HCT116 (cell line): ENCODE measurements around the gene TOX2. TPM values are rescaled to one million over a fixed set of nuclear protein-coding genes. Genes with fewer than 3 reads are reported as not detected.

Experiments used
- ATAC-seq: fragments of 200-7000 bp; cut with Tn5 transposase; 2 replicates; pipeline ENCODE4 v1.9.1; 2020; ENCODE audit warnings: mild to moderate bottlenecking, moderate library complexity
- BruUV-seq: library from RNA; stranded (reverse); fragments of 400-500 nt; replicated peaks from 2 replicates; lab custom pipeline; 2021; lab: Mats Ljungman, UMichigan
- CTCF ChIA-PET: fragments of 300-600 bp; sonication (Branson Sonifier 250); formaldehyde crosslinking; loops from one replicate; lab custom pipeline; 2021; ENCODE audit warnings: antibody characterized with exemption; lab: Charles Lee
- POLR2A ChIA-PET: fragments of 300-600, 350-600 bp; sonication (Branson Sonifier 250); formaldehyde crosslinking; loops from one replicate; lab custom pipeline; 2021; ENCODE audit warnings: antibody characterized with exemption; lab: Charles Lee
- RAD21 ChIA-PET, 2 experiments: fragments of 300-600 bp; sonication (Branson Sonifier 250); formaldehyde crosslinking; loops; one replicate each; lab custom pipeline; 2023; ENCODE audit warnings: low total read pairs in 2 of 2; ENCODE audit not compliant: uncharacterized antibody in 2 of 2, unreplicated experiment in 2 of 2, low non-redundant PET in 1 of 2; lab: Charles Lee
- DNase-seq: peaks from one replicate; pipeline ENCODE4 v3.0.0-alpha.2; 2010; ENCODE audit warnings: low read depth, low spot score
- H2AFZ ChIP-seq: fragments of 200-600 bp; shearing (Covaris generic), sonication (generic); 2 replicates; pipeline ENCODE4 v1.6.1; 2017; ENCODE audit warnings: low read depth, mixed run types, mixed read lengths, antibody characterized with exemption, low read length; ENCODE audit not compliant: poor library complexity, severe bottlenecking
- H3K27ac ChIP-seq: 2 replicates; pipeline ENCODE4 v1.5.1; 2012; ENCODE audit warnings: low read depth, low read length
- H3K27me3 ChIP-seq: fragments of 200-600 bp; sonication (generic); 2 replicates; pipeline ENCODE4 v1.6.1; 2016; ENCODE audit warnings: mixed run types, low read length, mixed read lengths; ENCODE audit not compliant: insufficient read depth
- H3K36me3 ChIP-seq, 2 experiments: fragments of 200-500 bp in 1 of 2; fragments of 200-600 bp in 1 of 2; sonication (Bioruptor generic) in 1 of 2; sonication (generic) in 1 of 2; 2 replicates each; pipeline versions ENCODE4 v1.5.1 to v1.6.1; 2014 to 2016; ENCODE audit warnings: low read length in 2 of 2, inconsistent platforms in 1 of 2, mixed read lengths in 1 of 2, mixed run types in 1 of 2; ENCODE audit not compliant: insufficient read depth in 2 of 2, control insufficient read depth in 1 of 2
- H3K4me1 ChIP-seq, 2 experiments: fragments of 200-600 bp in 1 of 2; sonication (generic) in 1 of 2; 2 replicates each; pipeline versions ENCODE4 v1.5.1 to v1.6.1; 2012 to 2017; ENCODE audit warnings: low read length in 2 of 2, inconsistent platforms in 1 of 2, mild to moderate bottlenecking in 1 of 2, mixed read lengths in 1 of 2, mixed run types in 1 of 2, moderate library complexity in 1 of 2; ENCODE audit not compliant: insufficient read depth in 2 of 2, control insufficient read depth in 1 of 2
- H3K4me2 ChIP-seq: fragments of 200-600 bp; sonication (generic); 2 replicates; pipeline ENCODE4 v1.6.1; 2017; ENCODE audit warnings: mixed run types, low read length, mixed read lengths
- H3K4me3 ChIP-seq, 2 experiments: fragments of 200-600 bp in 1 of 2; sonication (generic) in 1 of 2; replicated peaks in 1 of 2; 2 replicates each; pipeline ENCODE4 v1.5.1; 2011 to 2016; ENCODE audit warnings: low read length in 2 of 2, control low read depth in 1 of 2, low read depth in 1 of 2, mild to moderate bottlenecking in 1 of 2, mixed read lengths in 1 of 2, mixed run types in 1 of 2
- H3K79me2 ChIP-seq: fragments of 200-600 bp; sonication (generic); 2 replicates; pipeline ENCODE4 v1.6.1; 2017; ENCODE audit warnings: mild to moderate bottlenecking, mixed run types, low read length, moderate library complexity, mixed read lengths; ENCODE audit not compliant: insufficient read depth
- H3K9ac ChIP-seq: fragments of 200-600 bp; sonication (generic); 2 replicates; pipeline ENCODE4 v1.6.1; 2016; ENCODE audit warnings: low read length, mixed read lengths
- H3K9me2 ChIP-seq: fragments of 200-600 bp; sonication (generic), shearing (Covaris generic); 2 replicates; pipeline ENCODE4 v1.6.1; 2017; ENCODE audit warnings: mixed run types, mild to moderate bottlenecking, moderate library complexity; ENCODE audit not compliant: insufficient read depth
- H3K9me3 ChIP-seq, 2 experiments: fragments of 200-500 bp in 1 of 2; fragments of 200-600 bp in 1 of 2; sonication (Bioruptor generic) in 1 of 2; sonication (generic) in 1 of 2; 2 replicates each; pipeline ENCODE4 v1.6.1; 2014 to 2017; ENCODE audit warnings: low read length in 2 of 2, mixed read lengths in 2 of 2, inconsistent platforms in 1 of 2, low read depth in 1 of 2, mild to moderate bottlenecking in 1 of 2, mixed run types in 1 of 2, moderate library complexity in 1 of 2; ENCODE audit not compliant: control insufficient read depth in 1 of 2, insufficient read depth in 1 of 2
- H4K20me1 ChIP-seq: fragments of 200-600 bp; sonication (generic), shearing (Covaris generic); 2 replicates; pipeline ENCODE4 v1.6.1; 2017; ENCODE audit warnings: mixed run types, mild to moderate bottlenecking, moderate library complexity; ENCODE audit not compliant: insufficient read depth
- EGR1 ChIP-seq: IDR thresholded peaks from 2 replicates; pipeline ENCODE4 v1.6.1; 2012; ENCODE audit warnings: low read depth
- EZH2 ChIP-seq: fragments of 200-600 bp; sonication (generic); IDR thresholded peaks from 2 replicates; pipeline ENCODE4 v1.6.1; 2017; ENCODE audit warnings: antibody characterized with exemption, mixed run types
- EZH2phosphoT487 ChIP-seq: fragments of 200-600 bp; IDR thresholded peaks from 2 replicates; pipeline ENCODE4 v1.6.1; 2018; ENCODE audit warnings: antibody characterized with exemption, borderline replicate concordance
- SRF ChIP-seq: IDR thresholded peaks from 2 replicates; pipeline ENCODE4 v1.6.1; 2012; ENCODE audit warnings: low read depth
- TCF7L2 ChIP-seq: IDR thresholded peaks from 2 replicates; pipeline ENCODE4 v1.7.0; 2011; ENCODE audit warnings: borderline replicate concordance, inconsistent platforms; ENCODE audit not compliant: insufficient read depth, insufficient read length; ENCODE audit errors: extremely low read depth
- ZFX ChIP-seq: fragments of 450-650 bp; IDR thresholded peaks from 2 replicates; pipeline ENCODE4 v1.6.1; 2017
- ZNF274 ChIP-seq: fragments of 200-500 bp; sonication (Bioruptor generic); IDR thresholded peaks from 2 replicates; pipeline ENCODE4 v1.6.1; 2014; ENCODE audit warnings: mild to moderate bottlenecking, low read depth, low read length, inconsistent platforms
- intact Hi-C: fragments of 100-400 bp; cut with micrococcal nuclease; formaldehyde crosslinking; loops from 2 replicates; pipeline ENCODE4 v1.10.0; 2022
- total RNA-seq: library from RNA; stranded (reverse); gene quantifications from one replicate; pipeline ENCODE4 v1.2.1, GENCODE V29; 2021; ENCODE audit not compliant: unreplicated experiment
- TF ChIP-seq, protein P1 (sequence below), 3 experiments: fragments of 200-600 bp in 1 of 3; sonication (generic) in 1 of 3; IDR thresholded peaks in 2 of 3; conservative IDR thresholded peaks in 1 of 3; 2 replicates each; pipeline ENCODE4 v1.5.1; 2012 to 2017; ENCODE audit warnings: low read depth in 2 of 3, low read length in 2 of 3, antibody characterized with exemption in 1 of 3, borderline replicate concordance in 1 of 3, control low read depth in 1 of 3, mild to moderate bottlenecking in 1 of 3, mixed read lengths in 1 of 3, mixed run types in 1 of 3, moderate library complexity in 1 of 3; ENCODE audit not compliant: insufficient read depth in 1 of 3
- TF ChIP-seq, protein P2 (sequence below): IDR thresholded peaks from 2 replicates; pipeline ENCODE4 v1.6.1; 2012

TOX2 gene
- total RNA-seq, 1 experiment from 2014 or later = 39.6 TPM

DNA sequence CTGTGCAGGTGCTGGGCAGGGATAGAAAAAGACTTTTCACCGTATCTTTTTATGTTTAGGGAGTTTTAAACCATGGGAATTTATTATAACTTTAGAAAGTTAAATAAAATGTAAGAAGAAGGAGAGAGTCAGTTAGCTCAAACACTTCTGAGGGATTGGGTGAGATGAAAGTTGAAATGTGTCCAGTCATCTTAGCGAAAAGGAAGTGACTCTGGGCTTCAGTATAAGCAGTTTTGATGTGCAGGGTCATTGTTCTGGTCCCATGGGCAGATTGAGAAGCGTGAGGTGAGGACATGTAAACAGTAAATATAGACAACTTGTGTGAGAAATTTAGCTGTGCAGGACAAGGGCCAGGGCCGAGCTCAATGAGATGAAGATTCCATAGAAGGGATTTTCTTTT lies 66.9 kb downstream of the TOX2 start:
- Histone ChIP-seq H3K9me2 (no peaks in the 10 kb centered on the region), H3K9me3 (no peaks in the 10 kb centered on the region), H3K4me2 (no peak overlapping the region), H3K4me3 (no peak overlapping the region), H3K36me3 (no peaks in the 10 kb centered on the region), H3K79me2 (no peaks in the 10 kb centered on the region), H2AFZ (no peak overlapping the region), H3K27ac (no peak overlapping the region), H3K27me3 (no peaks in the 10 kb centered on the region), H3K9ac (no peak overlapping the region), H3K4me1 (peaks cover 5 to 35% of the 10 kb centered on the region in 2 experiments; a peak in 3 of 4 replicates), H4K20me1 (no peaks in the 10 kb centered on the region)
- no TSS peak for BruUV-seq
- DNase-seq = no peak
- ChIA-PET POLR2A (interaction anchor here (0.9 kb wide), 1 partner anchor 20 kb away, joined by 3 read pairs; no protein-coding TSS in a partner anchor), RAD21 (no interaction called here), CTCF (interaction anchor here (0.9 to 2.7 kb wide), 6 partner anchors 17 to 533 kb away, joined by 3 to 10 read pairs (median 4); no protein-coding TSS in a partner anchor)
- intact Hi-C loops = no loop called here
- TF ChIP-seq, protein P1, sequence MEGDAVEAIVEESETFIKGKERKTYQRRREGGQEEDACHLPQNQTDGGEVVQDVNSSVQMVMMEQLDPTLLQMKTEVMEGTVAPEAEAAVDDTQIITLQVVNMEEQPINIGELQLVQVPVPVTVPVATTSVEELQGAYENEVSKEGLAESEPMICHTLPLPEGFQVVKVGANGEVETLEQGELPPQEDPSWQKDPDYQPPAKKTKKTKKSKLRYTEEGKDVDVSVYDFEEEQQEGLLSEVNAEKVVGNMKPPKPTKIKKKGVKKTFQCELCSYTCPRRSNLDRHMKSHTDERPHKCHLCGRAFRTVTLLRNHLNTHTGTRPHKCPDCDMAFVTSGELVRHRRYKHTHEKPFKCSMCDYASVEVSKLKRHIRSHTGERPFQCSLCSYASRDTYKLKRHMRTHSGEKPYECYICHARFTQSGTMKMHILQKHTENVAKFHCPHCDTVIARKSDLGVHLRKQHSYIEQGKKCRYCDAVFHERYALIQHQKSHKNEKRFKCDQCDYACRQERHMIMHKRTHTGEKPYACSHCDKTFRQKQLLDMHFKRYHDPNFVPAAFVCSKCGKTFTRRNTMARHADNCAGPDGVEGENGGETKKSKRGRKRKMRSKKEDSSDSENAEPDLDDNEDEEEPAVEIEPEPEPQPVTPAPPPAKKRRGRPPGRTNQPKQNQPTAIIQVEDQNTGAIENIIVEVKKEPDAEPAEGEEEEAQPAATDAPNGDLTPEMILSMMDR (IDR thresholded peaks at IDR 0.05 in 2 of 3, conservative IDR thresholded peaks at IDR 0.05 in 1 of 3; ENCODE audit: borderline replicate concordance in 1 of 3, insufficient read depth in 1 of 3, low read depth in 2 of 3, low read length in 2 of 3) = no peak
- no peak for TF ChIP-seq ZFX
- TF ChIP-seq SRF = no peak
- no peak for TF ChIP-seq EZH2phosphoT487
- TF ChIP-seq, protein P2, sequence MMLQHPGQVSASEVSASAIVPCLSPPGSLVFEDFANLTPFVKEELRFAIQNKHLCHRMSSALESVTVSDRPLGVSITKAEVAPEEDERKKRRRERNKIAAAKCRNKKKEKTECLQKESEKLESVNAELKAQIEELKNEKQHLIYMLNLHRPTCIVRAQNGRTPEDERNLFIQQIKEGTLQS = no peak
- TF ChIP-seq EZH2 = no peak
- TF ChIP-seq ZNF274 = no peak
- TF ChIP-seq TCF7L2 = no peak
- no peak for TF ChIP-seq EGR1
- no peak for ATAC-seq
